ENCODE measurements around the gene CFAP20.
"Not testable (repeated sequence)": the region's sequence is repeated elsewhere in the genome, so short reads cannot be mapped to it uniquely, and the experiment has no call there.

DNA sequence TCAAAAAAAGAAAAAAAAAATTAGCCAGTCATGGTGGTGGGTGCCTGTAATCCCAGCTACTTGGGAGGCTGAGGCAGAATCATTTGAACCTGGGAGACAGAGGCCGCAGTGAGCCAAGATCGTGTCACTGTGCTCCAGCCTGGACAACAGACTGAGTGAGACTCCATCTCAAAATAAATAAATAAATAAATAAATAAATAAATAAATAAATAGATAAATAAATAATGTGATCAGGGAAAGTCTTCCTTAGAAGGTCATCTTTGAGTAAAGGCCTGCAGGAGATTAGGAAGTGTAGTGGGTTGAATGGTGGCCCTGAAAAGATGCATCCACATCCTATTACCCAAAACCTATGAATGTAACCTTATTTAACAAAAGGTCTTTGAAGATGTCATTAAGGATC lies 56.1 kb downstream of the CFAP20 start:
- TF ChIP-seq EZH2phosphoT487 (IDR thresholded peaks at IDR 0.05; ENCODE audit: borderline replicate concordance, low read length); EZH2 (IDR thresholded peaks at IDR 0.05; ENCODE audit: low read length, unreplicated experiment): not testable (repeated sequence)
- TF ChIP-seq, protein P1, sequence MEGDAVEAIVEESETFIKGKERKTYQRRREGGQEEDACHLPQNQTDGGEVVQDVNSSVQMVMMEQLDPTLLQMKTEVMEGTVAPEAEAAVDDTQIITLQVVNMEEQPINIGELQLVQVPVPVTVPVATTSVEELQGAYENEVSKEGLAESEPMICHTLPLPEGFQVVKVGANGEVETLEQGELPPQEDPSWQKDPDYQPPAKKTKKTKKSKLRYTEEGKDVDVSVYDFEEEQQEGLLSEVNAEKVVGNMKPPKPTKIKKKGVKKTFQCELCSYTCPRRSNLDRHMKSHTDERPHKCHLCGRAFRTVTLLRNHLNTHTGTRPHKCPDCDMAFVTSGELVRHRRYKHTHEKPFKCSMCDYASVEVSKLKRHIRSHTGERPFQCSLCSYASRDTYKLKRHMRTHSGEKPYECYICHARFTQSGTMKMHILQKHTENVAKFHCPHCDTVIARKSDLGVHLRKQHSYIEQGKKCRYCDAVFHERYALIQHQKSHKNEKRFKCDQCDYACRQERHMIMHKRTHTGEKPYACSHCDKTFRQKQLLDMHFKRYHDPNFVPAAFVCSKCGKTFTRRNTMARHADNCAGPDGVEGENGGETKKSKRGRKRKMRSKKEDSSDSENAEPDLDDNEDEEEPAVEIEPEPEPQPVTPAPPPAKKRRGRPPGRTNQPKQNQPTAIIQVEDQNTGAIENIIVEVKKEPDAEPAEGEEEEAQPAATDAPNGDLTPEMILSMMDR (conservative IDR thresholded peaks at IDR 0.05; ENCODE audit: low read depth, low read length) = not testable (repeated sequence)
